Measurements from ENCODE around the gene MMP19. TPM values are rescaled to one million over a fixed set of nuclear protein-coding genes. Genes with fewer than 3 reads are reported as not detected.

The MMP19 gene
- total RNA-seq, 4 donors from 2014 or later = 1.5 to 3.1 (median 1.8) TPM

GRCh38 chr12:55847603-55848291 lies 5.0 kb upstream of the MMP19 start:
- DNase-seq = peak; percentile 42
- H3K4me3 ChIP-seq = peak overlapping the region in 2 of 4 donors; percentile 3 to 7
- H3K9me3 ChIP-seq = no peaks in the 10 kb centered on the region
- H3K36me3 ChIP-seq = no peaks in the 10 kb centered on the region
- 28 to 49% methylated on average over 3 to 4 of the region's 6 CpGs for WGBS, 2 donors
- intact Hi-C loops (cut with DNase I) = no loop called here
- H3K27me3 ChIP-seq = peaks cover 0 to 18% (median 0%) of the 10 kb centered on the region in 4 donors
- peak in 2 of 4 donors; percentile 35 to 43 for TF ChIP-seq POLR2A (IDR thresholded peaks at IDR 0.05)
- TF ChIP-seq CTCF (IDR thresholded peaks at IDR 0.05) = no peak
- H3K27ac ChIP-seq = peak overlapping the region; percentile 75 to 91 (median 86)
- H3K4me1 ChIP-seq = peaks cover 0 to 29% (median 5%) of the 10 kb centered on the region in 3 donors

GRCh38 chr12:55847033-55847432 lies 4.3 kb upstream of the MMP19 start:
- no peak for DNase-seq

GRCh38 chr12:55845785-55846496 lies 3.2 kb upstream of the MMP19 start:
- Histone ChIP-seq H3K27me3 (peaks cover 0 to 25% (median 0%) of the 10 kb centered on the region in 4 donors), H3K4me1 (peaks cover 0 to 37% (median 5%) of the 10 kb centered on the region in 3 donors), H3K27ac (peak overlapping the region in 3 of 4 donors; percentile 81 to 91 (median 90)), H3K36me3 (no peaks in the 10 kb centered on the region), H3K9me3 (no peaks in the 10 kb centered on the region), H3K4me3 (no peak overlapping the region)
- intact Hi-C loops (cut with DNase I) = no loop called here
- WGBS, 2 donors = 80 to 86% methylated on average over 5 to 7 of the region's 7 CpGs
- no peak for TF ChIP-seq CTCF (IDR thresholded peaks at IDR 0.05)
- TF ChIP-seq POLR2A (IDR thresholded peaks at IDR 0.05) = no peak
- DNase-seq = no peak

More at GRCh38 chr12:55847033-55847432, 4.3 kb upstream of the MMP19 start:
- intact Hi-C loops (cut with DNase I) = no loop called here
- peaks cover 0 to 25% (median 0%) of the 10 kb centered on the region in 4 donors for H3K27me3 ChIP-seq
- no peaks in the 10 kb centered on the region for H3K36me3 ChIP-seq
- peak overlapping the region; percentile 75 to 91 (median 86) for H3K27ac ChIP-seq
- H3K4me3 ChIP-seq = no peak overlapping the region
- 60% methylated on average over 3 of the region's 3 CpGs; no CpG with 5 or more reads in 1 of the 2 donors for WGBS, 2 donors
- H3K9me3 ChIP-seq = no peaks in the 10 kb centered on the region
- peak in 1 of 4 donors; percentile 20 for TF ChIP-seq POLR2A (IDR thresholded peaks at IDR 0.05)
- TF ChIP-seq CTCF (IDR thresholded peaks at IDR 0.05) = no peak
- peaks cover 0 to 32% (median 5%) of the 10 kb centered on the region in 3 donors for H3K4me1 ChIP-seq

GRCh38 chr12:55845361-55845760 lies 2.6 kb upstream of the MMP19 start:
- TF ChIP-seq POLR2A (IDR thresholded peaks at IDR 0.05) = no peak
- no peak for TF ChIP-seq CTCF (IDR thresholded peaks at IDR 0.05)
- Histone ChIP-seq H3K4me3 (no peak overlapping the region), H3K9me3 (no peaks in the 10 kb centered on the region), H3K27ac (peak overlapping the region in 2 of 4 donors; percentile 28 to 91), H3K36me3 (no peaks in the 10 kb centered on the region), H3K27me3 (peaks cover 0 to 24% (median 0%) of the 10 kb centered on the region in 4 donors), H3K4me1 (peaks cover 0 to 37% (median 5%) of the 10 kb centered on the region in 3 donors)
- WGBS, 2 donors = 77 to 78% methylated on average over 4 to 5 of the region's 5 CpGs
- intact Hi-C loops (cut with DNase I) = no loop called here
- no peak for DNase-seq

GRCh38 chr12:55844961-55845360 lies 2.2 kb upstream of the MMP19 start:
- intact Hi-C loops (cut with DNase I) = no loop called here
- 88 to 92% methylated on average over 4 of the region's 4 CpGs for whole genome bisulfite sequencing, 2 donors
- DNase-seq = no peak
- TF ChIP-seq POLR2A (IDR thresholded peaks at IDR 0.05) (no peak), CTCF (IDR thresholded peaks at IDR 0.05) (no peak)
- Histone ChIP-seq H3K27ac (peak overlapping the region in 2 of 4 donors; percentile 28 to 91), H3K27me3 (peaks cover 0 to 20% (median 0%) of the 10 kb centered on the region in 4 donors), H3K9me3 (no peaks in the 10 kb centered on the region), H3K4me1 (peaks cover 0 to 37% (median 5%) of the 10 kb centered on the region in 3 donors), H3K36me3 (no peaks in the 10 kb centered on the region), H3K4me3 (no peak overlapping the region)

Measured in esophagus squamous epithelium (tissue), 5 donors.